ENCODE results near the gene RNU6-9.
"Not testable (repeated sequence)": the region's sequence is repeated elsewhere in the genome, so short reads cannot be mapped to it uniquely, and the experiment has no call there.

Gene RNU6-9

GRCh38 chr19:877992-878660 lies 15.2 kb upstream of the RNU6-9 start:
- not testable (repeated sequence) for DNase-seq (ENCODE audit: low read depth in 1 of 2, low spot score in 1 of 2)

- not testable (repeated sequence) for DNase-seq (ENCODE audit: low read depth in 1 of 2, low spot score in 1 of 2)
These were observed 14.3 kb upstream of the RNU6-9 start for GRCh38 chr19:878751-879561.

- DNase-seq (ENCODE audit: low read depth in 1 of 2, low spot score in 1 of 2): no peak
These were observed 13.4 kb upstream of the RNU6-9 start for GRCh38 chr19:879711-880438.

GRCh38 chr19:881385-882071 lies 11.8 kb upstream of the RNU6-9 start:
- DNase-seq (ENCODE audit: low read depth in 1 of 2, low spot score in 1 of 2): no peak

GRCh38 chr19:882871-883497 lies 10.3 kb upstream of the RNU6-9 start:
- DNase-seq (ENCODE audit: low read depth in 1 of 2, low spot score in 1 of 2): no peak

- no peak for DNase-seq (ENCODE audit: low read depth in 1 of 2, low spot score in 1 of 2)
These were observed 9.5 kb upstream of the RNU6-9 start for GRCh38 chr19:883661-884211.

GRCh38 chr19:884420-885211 lies 8.7 kb upstream of the RNU6-9 start:
- DNase-seq (ENCODE audit: low read depth in 1 of 2, low spot score in 1 of 2): no peak

GRCh38 chr19:885536-886224 lies 7.6 kb upstream of the RNU6-9 start:
- DNase-seq (ENCODE audit: low read depth in 1 of 2, low spot score in 1 of 2): no peak

- DNase-seq (ENCODE audit: low read depth in 1 of 2, low spot score in 1 of 2): no peak
These were observed 6.2 kb upstream of the RNU6-9 start for GRCh38 chr19:887072-887471.

- DNase-seq (ENCODE audit: low read depth in 1 of 2, low spot score in 1 of 2): no peak
These were observed 5.7 kb upstream of the RNU6-9 start for GRCh38 chr19:887599-887998.

GRCh38 chr19:888581-889385 lies 4.5 kb upstream of the RNU6-9 start:
- peak in 1 of 2 donors; percentile 22 for DNase-seq (ENCODE audit: low read depth in 1 of 2, low spot score in 1 of 2)

GRCh38 chr19:889662-890295 lies 3.5 kb upstream of the RNU6-9 start:
- DNase-seq (ENCODE audit: low read depth in 1 of 2, low spot score in 1 of 2): no peak

GRCh38 chr19:890831-891230 lies 2.5 kb upstream of the RNU6-9 start:
- no peak for DNase-seq (ENCODE audit: low read depth in 1 of 2, low spot score in 1 of 2)

GRCh38 chr19:891421-892200 lies 1.7 kb upstream of the RNU6-9 start:
- DNase-seq (ENCODE audit: low read depth in 1 of 2, low spot score in 1 of 2): not testable (repeated sequence)

GRCh38 chr19:892243-892893 lies 916 bp upstream of the RNU6-9 start:
- no peak for DNase-seq (ENCODE audit: low read depth in 1 of 2, low spot score in 1 of 2)

- no peak for DNase-seq (ENCODE audit: low read depth in 1 of 2, low spot score in 1 of 2)
These were observed 3.1 kb downstream of the RNU6-9 start for GRCh38 chr19:896434-896833.

- DNase-seq (ENCODE audit: low read depth in 1 of 2, low spot score in 1 of 2): no peak
These were observed 3.7 kb downstream of the RNU6-9 start for GRCh38 chr19:896999-897398.
